GM19023 (cell line): Measurements from ENCODE around the gene PPP1R13B.

ENCODE experiments used
- ATAC-seq: cut with Tn5 transposase; IDR thresholded peaks from one replicate; pipeline ENCODE4 v1.9.1; 2021; ENCODE audit warnings: mild to moderate bottlenecking, moderate library complexity; ENCODE audit not compliant: unreplicated experiment

Gene PPP1R13B

GRCh38 chr14:103688906-103689902 lies 158.2 kb downstream of the PPP1R13B start:
- ATAC-seq = peak; percentile 47

GRCh38 chr14:103688441-103688840 lies 158.9 kb downstream of the PPP1R13B start:
- ATAC-seq = no peak

DNA sequence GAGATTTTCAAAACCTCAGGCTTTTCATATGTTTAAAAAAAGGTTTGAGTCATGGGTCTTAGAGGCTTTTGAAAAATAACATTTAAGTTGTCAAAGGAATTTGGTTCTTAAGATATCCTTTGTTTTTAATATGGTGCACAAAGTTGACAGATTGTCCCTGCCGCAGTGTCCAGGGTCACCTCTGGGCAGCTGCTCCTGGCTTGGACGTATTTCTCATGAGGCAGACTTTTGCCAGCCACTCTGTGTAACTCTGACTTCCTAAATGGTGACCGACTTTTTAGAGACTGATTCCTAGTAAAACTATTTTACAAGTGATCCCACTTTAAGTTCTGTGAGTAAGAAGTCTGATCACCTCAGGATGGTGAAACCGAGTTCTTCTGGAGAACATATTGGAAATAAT lies 159.7 kb downstream of the PPP1R13B start:
- no peak for ATAC-seq

GRCh38 chr14:103686831-103687485 lies 160.4 kb downstream of the PPP1R13B start:
- ATAC-seq = no peak

GRCh38 chr14:103685276-103686211 lies 161.8 kb downstream of the PPP1R13B start:
- ATAC-seq = no peak

GRCh38 chr14:103684871-103685270 lies 162.5 kb downstream of the PPP1R13B start:
- ATAC-seq = no peak

- no peak for ATAC-seq
These were observed 162.9 kb downstream of the PPP1R13B start for GRCh38 chr14:103684471-103684870.
